DMS114 treated with DMSO at 0.1 percent for 48 hours (cell line): ENCODE results near the gene TTC21A.

Experiments used
- DNase-seq: peaks from one replicate; lab custom pipeline; 2025; ENCODE audit not compliant: unreplicated experiment; lab: John Stamatoyannopoulos, UW

Gene TTC21A

DNA sequence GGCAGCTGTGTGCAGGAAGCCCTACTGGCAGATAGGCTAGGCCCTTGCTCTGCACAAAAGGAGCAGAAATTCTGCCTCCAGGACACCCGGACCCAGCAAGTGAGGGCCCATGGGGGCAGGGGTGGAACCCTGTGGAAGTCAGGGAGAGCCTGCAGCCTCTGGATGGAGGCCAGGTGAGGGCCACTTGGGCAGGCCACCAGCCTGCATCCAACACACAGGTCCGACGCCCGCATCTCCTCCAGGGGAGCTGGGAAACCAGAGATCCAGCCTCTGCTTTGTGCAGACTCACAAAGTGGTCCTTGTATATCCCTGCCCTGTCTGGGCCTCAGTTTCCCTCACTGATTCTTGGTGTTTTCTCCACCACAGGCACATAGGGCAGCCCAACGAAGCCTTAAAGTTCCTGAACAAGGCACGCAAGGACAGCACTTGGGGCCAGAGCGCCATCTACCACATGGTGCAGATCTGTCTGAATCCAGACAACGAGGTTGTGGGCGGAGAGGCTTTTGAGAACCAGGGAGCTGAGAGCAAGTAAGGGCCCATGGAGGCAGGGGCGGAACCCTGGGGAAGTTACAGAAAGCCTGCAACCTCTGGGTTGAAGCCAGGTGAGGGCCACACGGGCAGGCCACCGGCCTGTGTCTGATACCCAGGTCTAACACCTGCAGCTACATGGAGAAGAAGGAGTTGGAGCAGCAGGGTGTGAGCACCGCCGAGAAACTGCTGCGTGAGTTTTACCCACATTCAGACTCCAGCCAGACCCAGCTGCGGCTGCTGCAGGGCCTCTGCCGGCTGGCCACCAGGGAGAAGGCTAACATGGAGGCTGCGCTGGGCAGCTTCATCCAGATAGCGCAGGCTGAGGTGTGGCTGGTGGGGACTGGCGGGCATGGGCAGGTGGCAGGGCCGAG is 29.3 kb downstream of the TTC21A start:
- DNase-seq: no peak

DNA sequence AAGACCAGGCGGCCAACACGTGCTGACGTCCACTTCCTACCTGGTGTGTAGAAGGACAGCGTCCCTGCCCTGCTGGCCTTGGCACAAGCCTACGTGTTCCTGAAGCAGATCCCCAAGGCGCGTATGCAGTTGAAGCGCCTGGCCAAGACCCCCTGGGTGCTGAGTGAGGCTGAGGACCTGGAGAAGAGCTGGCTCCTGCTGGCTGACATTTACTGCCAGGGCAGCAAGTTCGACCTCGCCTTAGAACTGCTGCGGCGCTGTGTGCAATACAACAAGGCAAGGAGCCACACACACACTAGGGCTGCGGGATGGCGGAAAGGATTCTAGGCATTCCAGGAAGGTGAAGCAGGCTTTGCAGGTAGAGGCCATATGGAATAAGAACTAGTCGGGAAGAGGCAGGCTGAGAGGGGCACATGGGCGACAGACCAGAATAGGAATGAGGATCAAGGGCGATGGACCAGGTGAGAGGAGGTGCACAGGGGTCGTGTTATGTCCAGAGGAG is 30.0 kb downstream of the TTC21A start:
- DNase-seq: no peak

DNA sequence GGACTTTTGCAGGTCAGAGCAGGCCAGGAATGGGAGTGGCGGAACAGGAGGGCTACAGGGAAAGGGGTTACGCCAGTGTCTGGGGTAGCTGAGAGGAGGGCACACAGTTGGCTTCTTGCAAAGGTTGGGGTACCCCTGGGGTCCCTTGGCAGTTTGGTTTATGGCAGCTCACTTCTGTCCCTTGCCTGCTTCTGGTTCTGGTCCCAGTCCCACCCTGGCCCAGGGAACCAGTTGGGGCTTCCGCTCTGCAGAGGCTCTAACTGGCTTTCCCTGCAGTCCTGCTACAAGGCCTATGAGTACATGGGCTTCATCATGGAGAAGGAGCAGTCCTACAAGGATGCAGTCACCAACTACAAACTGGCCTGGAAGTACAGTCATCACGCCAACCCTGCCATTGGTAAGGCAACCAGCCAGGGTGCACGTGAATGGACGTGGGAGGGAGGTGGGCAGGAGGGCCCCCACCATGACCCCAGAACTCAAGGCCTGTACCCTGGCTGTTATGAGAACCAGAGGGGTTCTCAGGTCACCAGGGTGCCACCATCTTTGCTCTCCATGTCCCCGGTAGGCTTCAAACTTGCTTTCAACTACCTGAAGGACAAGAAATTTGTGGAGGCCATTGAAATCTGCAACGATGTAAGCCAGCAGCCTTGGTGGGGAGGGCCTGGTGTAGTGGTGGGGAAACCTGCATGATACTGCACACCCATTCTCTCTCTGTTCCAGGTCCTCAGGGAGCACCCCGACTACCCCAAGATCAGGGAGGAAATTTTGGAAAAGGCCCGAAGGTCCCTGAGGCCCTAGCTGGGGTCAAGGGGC is 30.7 kb downstream of the TTC21A start:
- no peak for DNase-seq

DNA sequence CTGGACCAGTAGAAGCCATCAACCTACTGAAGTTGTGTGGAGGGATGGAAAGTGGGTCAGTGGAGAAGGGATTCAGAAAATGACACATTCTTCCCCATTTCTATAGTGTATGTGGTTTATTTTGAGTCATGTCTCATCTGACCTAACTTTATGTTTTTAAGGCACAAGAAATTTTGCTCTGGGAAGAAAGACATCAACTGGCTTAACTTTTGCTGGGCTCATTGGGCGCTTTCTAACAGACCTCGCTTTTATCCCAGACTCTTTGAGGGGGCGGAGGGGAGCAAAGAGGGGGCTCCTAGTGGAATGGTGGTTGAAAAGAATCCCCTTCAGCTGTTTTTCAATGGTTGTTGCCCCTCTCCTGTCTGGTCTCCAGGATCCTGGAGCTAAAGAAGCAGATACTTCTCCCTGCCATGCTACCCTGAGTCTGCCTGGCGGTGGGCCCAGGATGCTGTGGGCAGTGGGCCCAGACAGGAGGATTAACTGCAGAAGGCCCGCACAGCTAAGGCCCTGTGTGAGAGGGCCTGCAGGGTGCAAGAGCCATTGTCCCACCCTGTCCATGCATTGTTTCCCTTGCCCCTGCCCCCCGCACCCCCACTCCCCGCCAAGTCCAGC is 31.4 kb downstream of the TTC21A start:
- no peak for DNase-seq

DNA sequence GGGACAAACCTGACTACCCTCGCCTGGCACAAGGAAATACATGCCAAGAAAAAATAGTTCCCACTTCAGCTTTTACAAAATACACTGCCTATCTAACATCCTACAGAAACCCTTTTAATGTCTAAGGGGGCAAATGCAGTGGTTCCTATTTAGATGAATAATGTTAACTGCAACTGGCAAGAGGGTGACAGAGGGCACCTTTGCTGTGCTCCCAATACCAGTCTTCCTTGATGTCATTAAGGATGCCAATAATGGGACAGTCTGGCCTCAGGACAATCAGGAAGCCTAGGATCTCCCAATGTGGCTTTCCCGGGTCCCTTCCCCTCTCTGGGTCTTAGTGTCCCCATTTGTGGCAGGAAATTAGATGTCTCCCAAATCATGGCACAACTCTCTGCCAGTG is 32.0 kb downstream of the TTC21A start:
- no peak for DNase-seq

DNA sequence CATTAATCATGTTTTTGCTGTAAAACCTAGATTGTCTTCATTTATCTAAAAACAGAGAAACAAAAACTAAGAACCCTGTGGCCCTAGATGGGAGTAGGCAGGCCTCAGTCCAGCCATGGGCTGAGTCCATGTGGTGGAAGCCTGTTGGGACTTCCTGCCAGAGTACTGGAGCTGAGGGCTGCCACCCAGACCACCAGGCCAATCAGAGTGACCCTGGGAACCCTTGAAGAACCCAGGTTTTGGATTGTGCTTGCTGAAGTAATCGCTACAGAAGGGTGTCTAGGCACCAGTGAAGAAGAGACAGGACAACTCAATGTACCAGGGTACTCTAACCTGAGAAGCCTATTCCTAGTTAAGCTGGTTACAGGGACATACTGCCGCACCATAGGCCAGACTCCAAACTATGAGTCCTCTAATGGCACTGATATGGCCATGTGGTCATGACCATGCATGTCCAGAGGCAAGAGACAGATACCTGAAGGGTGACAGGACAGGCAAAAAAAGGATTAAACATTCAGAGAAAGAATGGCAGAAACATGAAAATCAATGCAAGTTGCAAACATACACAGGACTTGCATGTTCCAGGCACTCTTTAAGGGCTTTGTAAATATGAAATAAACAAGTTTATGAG is 33.0 kb downstream of the TTC21A start:
- DNase-seq: no peak

DNA sequence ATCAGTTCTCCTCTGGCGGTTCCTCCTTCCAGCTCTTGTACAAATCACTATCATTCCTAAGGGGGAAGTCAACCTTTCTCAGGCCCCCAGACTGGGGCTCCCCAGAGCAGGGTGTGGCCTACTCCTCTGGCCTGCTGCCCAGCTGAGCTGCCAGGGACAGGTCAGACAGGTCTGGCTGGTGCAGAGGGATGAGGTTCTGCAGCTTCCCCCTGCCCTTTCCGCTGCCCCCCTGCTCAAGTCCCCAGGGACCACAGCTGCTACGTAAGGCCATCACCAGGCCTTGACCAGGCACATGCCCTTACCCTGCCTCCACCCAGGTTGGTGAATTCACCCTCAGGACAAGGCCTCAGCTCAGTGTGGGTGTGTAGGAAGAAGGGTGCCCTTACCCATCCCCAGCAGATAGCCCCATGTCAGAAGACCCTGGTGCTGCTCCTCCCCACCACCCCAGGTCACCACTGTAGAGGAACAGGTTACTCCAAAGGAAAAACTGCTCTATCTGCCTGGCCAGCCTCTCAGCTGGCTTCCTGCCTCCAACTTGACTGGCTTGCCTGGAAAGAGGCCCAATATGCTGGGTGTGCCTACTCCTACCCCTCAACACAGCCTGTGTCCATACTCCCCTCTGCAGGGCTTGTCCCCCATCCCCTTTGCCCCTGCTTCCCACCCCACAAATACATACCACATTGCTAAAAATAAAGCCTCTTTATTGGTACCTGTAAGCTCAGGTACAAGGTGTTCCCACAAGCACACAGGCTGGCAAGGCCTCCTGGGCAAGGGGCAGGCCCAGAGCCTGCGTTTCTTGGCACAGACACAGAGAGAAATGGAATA is 33.9 kb downstream of the TTC21A start:
- DNase-seq: no peak

DNA sequence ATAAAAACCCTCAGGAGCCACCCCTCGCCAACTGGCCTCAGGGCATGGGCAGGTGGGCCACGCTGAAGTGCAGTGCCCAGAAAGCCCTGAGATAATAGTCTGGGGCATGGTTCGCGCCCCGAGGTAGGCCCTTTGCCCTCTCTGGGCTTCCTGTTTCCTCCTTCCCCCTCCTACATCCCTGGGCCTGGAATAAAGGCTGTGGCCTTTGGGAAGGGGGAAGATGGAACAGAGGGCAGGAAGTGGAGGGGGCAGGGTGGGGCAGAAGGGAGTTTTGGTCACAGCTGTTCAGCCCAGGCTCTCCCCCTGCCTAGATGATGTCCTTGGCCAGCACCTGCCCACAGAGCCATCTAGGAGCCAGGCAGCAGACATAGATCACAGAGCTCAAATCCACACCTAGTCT is 34.6 kb downstream of the TTC21A start:
- DNase-seq: no peak

DNA sequence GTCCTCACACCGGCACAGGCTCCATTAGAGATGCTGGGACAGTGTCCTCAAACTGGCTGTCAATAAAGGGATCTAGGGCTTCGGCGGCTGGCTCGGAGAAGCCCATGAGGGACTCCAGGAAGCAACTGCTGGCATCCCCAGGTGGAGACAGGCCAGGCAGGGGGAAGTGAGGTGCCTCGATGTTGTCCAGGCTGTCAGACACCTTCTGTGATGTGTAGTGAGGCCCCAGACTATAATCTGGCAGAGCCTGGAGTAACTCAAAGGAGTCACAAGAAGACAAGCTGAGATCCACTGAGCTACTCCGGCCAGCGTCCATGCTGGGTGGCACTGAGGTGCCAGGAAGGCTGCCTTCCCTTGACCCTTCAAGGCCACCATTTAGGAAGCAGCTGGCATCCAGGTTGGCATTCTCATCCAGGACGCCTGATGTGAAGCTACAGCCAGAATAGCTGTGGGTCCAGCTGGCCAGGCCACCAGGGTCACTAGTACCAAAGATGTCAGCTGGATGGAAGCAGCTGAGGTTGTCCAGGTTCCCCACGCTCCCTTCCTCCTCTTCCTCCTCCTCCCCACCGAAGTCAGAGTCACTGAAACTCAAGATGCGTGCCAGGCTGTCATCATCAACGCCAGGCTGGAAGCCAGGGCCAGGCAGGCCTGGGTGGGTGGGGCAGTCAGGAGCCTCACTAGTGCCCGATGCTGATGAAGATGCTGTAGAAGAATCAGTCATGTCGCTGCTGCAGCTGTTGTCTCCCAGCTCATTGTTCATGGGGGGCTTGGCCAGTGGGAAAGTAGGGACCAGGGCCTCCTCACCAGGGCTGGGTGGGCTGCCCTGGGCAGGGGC is 35.8 kb downstream of the TTC21A start:
- no peak for DNase-seq

DNA sequence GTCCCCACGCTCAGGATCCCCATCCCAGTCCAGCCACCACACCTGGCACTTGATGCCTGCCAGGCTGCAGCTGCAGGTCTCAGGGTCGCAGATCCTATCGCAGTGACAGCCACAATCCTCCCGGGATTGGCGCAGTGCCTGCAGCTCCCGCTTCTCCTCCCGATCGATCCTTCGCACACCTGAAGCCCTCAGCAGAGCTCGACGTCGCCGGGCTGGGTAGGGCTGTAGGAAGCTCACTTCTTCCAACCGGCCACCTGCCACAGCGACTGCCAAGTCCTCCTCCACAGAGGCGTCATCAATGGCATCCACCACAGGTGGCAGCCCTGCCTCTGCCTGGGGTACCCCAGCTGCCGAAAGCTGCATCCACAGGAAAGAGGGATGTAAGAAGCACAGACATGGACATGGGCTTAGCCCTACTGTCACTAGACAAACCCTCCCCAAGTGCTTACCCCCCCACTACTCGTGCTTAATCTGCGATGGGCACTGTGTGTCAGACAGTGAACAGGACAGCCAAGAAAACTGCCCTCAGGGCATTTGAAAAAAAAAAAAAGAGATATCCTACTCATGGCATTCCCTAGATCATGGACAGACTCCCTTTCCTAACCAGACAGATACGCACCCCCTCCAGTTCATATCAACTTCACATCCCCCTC is 36.7 kb downstream of the TTC21A start:
- DNase-seq: no peak

DNA sequence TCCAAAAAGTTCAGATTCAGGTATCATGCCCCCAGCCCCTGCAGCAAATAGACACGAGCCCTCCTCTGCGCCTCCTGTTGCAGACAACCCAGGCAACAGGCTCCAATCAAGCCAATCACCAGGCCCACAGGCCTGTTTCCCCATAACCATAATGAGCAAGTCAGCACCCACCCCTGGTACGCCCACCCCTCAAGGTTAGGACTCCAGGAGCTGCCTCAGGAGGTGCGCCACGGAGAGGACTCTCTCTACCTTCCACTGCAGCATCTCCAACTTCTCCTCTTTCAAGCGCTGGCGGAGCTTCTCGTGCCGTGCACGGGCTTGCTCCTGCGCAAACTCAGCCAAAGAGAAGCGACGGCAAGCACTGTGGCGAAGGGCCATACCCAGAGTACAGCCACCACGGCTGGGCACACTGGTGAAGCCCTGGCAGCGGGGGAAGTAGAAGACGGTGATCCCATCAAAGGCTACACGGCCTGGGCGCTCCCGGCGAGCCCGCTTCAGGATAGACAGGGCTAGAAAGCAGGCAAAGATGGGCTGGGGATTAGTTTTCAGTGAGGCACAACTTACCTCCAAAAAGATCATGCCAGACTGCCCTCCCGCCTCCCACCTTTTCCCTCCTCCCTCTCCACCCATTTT is 37.4 kb downstream of the TTC21A start:
- no peak for DNase-seq

DNA sequence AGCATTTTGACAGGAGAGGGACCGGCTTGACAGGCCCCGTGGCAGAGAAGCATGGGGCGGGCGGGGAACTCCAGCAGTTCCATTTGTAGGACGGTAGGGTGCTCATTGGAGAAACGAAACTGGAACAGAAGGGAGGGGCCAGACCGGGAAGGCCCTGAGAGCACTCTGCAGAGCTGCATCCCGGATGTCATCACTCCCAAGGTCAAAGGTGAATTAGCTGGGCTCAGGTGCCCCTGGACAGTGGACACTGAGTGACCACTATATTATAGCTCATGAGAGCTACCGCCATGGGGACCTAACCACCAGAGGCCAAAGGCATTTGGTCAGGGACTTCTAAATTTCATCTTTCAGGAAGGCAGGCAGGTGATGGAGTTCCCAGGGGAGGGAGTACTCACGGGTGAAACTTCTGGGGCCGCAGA is 38.6 kb downstream of the TTC21A start:
- no peak for DNase-seq

DNA sequence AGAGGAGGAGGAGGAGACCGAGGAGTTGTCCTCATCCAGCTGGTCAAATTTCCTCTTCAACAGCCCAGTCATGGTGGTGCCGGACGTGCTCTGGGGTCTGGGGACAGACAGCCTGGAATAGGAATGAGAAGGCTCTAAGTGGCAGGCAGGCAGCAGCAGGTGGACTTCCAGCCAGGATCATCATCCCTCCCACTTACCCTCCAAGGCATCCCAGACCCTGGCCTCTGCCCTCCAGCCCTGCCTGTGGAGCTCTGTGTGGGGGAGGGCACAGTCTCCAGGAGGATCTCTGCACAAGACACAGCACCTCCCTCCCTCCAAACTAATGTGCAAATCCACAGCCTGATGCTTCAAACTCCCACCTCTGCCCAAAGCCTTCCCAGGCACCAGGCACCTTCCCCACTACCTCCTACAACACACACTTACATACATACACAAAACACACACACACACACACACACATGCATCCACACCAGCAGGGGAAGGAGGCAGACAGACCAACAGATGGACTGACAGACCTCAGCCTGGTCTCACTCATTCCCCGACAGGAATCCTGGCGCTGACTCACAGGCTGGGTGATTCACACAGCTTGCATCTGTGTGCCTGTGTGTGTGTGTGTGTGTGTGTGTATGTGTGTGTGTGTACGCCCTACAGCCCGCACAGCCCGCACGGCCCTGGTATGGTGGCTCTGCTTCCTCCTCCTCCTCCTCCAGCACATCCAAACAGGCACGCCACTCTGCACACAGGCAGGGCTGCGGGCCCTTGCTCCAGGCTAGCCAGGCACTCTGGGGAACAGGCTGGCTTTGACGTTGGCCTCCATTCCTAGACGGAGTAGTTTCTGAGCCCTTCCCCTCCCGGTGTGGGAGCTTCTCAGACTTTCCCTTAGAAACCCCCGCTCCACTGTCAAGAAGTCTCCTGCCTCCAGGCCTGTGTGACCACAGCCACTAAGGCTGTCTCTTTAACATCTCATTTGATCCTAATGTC is 39.4 kb downstream of the TTC21A start:
- DNase-seq: no peak

DNA sequence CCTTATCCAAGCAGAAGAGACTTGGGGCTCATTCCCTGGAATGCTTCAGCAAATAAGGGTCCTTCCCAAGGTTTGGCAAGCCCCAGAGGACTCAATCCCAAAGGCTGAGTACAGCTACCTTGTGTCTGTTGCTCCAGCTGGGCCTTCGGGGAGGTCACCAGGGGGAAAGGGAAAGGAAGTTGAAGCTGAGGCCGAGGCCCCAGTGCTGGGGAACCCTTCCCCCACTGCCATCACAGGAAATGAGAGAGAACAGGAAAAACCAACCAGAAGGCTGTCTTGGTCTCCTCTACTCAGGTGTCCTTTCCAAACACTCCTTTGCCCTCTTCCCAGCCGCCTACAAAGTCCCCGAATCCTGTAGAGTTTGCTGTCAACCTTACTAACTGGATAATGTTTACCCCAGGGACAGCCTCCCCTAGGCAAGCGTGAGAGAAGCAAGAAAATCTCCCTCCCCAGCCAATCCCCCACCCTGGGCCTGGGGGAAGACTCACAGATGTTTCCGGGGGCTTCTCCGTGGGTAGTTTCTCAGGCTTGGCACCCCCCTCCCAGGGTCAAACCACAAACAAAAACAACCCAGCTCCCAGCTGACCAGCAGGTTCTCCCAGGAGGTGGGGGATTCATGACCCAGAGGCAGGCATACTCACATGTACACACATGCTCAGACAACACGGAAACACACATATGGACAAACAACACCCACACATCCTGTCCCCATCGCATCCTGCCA is 40.4 kb downstream of the TTC21A start:
- no peak for DNase-seq

DNA sequence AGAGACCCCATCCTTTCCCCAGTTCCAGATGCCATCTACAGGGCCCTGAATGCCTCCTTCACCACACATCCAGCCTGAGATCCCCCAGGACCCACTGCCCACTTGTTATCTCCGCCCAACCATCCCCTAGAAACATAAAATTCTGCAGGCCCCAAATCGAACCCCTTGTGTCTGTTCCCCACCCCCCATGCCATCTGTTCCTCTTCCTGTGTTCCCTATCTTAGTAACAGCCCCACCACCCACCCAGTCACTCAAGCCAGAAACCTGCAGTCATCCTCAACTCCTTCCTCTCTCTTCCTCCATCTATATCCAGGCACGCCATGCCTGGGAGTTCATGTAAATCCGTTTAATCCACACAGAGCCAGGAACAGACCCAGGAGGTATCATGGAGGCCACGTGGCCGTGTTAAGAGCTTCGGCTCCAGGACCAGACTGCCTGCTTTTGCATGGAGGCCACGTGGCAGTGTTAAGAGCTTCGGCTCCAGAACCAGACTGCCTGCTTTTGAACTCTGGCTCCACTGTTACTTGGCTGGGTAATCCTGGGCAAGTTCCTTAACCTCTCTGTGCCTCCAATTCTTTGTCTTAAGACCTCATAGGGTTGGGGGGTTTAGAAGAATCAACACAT is 41.1 kb downstream of the TTC21A start:
- DNase-seq: no peak

DNA sequence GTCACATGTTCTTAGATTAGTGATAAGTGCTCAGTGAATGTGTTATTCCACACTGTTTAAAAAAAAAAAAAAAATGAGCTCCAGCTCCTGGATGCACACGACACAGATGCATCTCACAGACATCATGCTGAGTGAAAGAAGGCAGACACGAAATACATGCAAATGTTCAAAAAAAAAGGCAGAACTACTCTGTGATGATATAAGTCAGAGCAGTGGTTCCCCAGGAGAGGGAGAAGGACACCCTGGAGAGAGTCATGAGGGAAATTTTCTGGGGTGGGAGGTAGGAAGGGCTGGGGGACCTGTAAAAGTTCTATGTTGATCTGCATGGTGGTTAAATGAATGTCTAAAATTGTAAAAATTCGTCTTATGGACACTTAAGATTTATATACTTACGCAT is 41.6 kb downstream of the TTC21A start:
- DNase-seq: no peak
